NCI-H1436 (cell line): ENCODE measurements around the gene ACSS3.

Experiments
- DNase-seq: peaks from one replicate; lab custom pipeline; 2025; lab: John Stamatoyannopoulos, UW

ACSS3 gene

GRCh38 chr12:81224626-81225025 is 146.7 kb downstream of the ACSS3 start:
- no peak for DNase-seq

- no peak for DNase-seq
These were observed 151.9 kb downstream of the ACSS3 start for GRCh38 chr12:81229759-81230158.

GRCh38 chr12:81231574-81232368 is 153.9 kb downstream of the ACSS3 start:
- DNase-seq = no peak

GRCh38 chr12:81245458-81245857 is 167.6 kb downstream of the ACSS3 start:
- no peak for DNase-seq

GRCh38 chr12:81245907-81246570 is 168.2 kb downstream of the ACSS3 start:
- no peak for DNase-seq

- DNase-seq = no peak
These were observed 172.1 kb downstream of the ACSS3 start for GRCh38 chr12:81249976-81250375.

GRCh38 chr12:81252228-81252627 is 174.3 kb downstream of the ACSS3 start:
- no peak for DNase-seq

GRCh38 chr12:81253360-81253759 is 175.5 kb downstream of the ACSS3 start:
- no peak for DNase-seq

GRCh38 chr12:81255456-81255855 is 177.6 kb downstream of the ACSS3 start:
- no peak for DNase-seq

GRCh38 chr12:81255947-81256346 is 178.1 kb downstream of the ACSS3 start:
- no peak for DNase-seq

- DNase-seq = peak; percentile 47
These were observed 180.2 kb downstream of the ACSS3 start for GRCh38 chr12:81257947-81258551.

GRCh38 chr12:81259360-81259759 is 181.5 kb downstream of the ACSS3 start:
- DNase-seq = no peak

GRCh38 chr12:81261508-81262207 is 183.8 kb downstream of the ACSS3 start:
- no peak for DNase-seq

- DNase-seq = no peak
These were observed 185.2 kb downstream of the ACSS3 start for GRCh38 chr12:81263072-81263471.

GRCh38 chr12:81270385-81270784 is 192.5 kb downstream of the ACSS3 start:
- DNase-seq = no peak

- no peak for DNase-seq
These were observed 197.0 kb downstream of the ACSS3 start for GRCh38 chr12:81274637-81275529.

GRCh38 chr12:81284137-81284536 is 206.3 kb downstream of the ACSS3 start:
- no peak for DNase-seq

GRCh38 chr12:81288651-81289050 is 210.8 kb downstream of the ACSS3 start:
- no peak for DNase-seq

GRCh38 chr12:81294325-81295190 is 216.7 kb downstream of the ACSS3 start:
- DNase-seq = no peak

GRCh38 chr12:81295251-81295650 is 217.4 kb downstream of the ACSS3 start:
- no peak for DNase-seq
